ENCODE measurements around the gene UBXN7.
"Not testable (repeated sequence)": the region's sequence is repeated elsewhere in the genome, so short reads cannot be mapped to it uniquely, and the experiment has no call there.

UBXN7 gene

GRCh38 chr3:196431181-196432136 lies 768 bp downstream of the UBXN7 start:
- Histone ChIP-seq H3K4me2 (ENCODE audit: low read length) (peak overlapping the region; percentile 69), H3K9me3 (ENCODE audit: low read length) (no peaks in the 10 kb centered on the region), H3F3A (ENCODE audit: insufficient read depth, low read length) (no peaks in the 10 kb centered on the region), H3K79me2 (ENCODE audit: insufficient read depth, low read length) (peaks cover 56% of the 10 kb centered on the region), H4K20me1 (ENCODE audit: insufficient read depth, low read length) (no peaks in the 10 kb centered on the region), H3K36me3 (ENCODE audit: insufficient read depth, low read length) (peaks cover 16% of the 10 kb centered on the region; the same call in 1 of the 2 replicates), H3K9me2 (ENCODE audit: low read depth, low read length) (no peaks in the 10 kb centered on the region), H3K9ac (ENCODE audit: low read length) (peak overlapping the region; percentile 78), H3K4me3 (ENCODE audit: low read depth, low read length, poor library complexity, severe bottlenecking) (peak overlapping the region; percentile 88), H3K27ac (ENCODE audit: low read depth, low read length, poor library complexity, severe bottlenecking) (peak overlapping the region; percentile 60), H3K27me3 (ENCODE audit: insufficient read depth, low read length) (no peaks in the 10 kb centered on the region), H3K4me1 (ENCODE audit: insufficient read depth, low read length, severe bottlenecking) (peaks cover 21% of the 10 kb centered on the region), H2AFZ (ENCODE audit: low read length) (no peak overlapping the region)
- TF ChIP-seq EZH2 (IDR thresholded peaks at IDR 0.05; ENCODE audit: borderline replicate concordance, low read length) = no peak
- no peak for TF ChIP-seq CTCF (IDR thresholded peaks at IDR 0.05; ENCODE audit: low read length)

GRCh38 chr3:196428041-196428440 lies 4.2 kb downstream of the UBXN7 start:
- Histone ChIP-seq H3F3A (ENCODE audit: insufficient read depth, low read length) (no peaks in the 10 kb centered on the region), H3K4me3 (ENCODE audit: low read depth, low read length, poor library complexity, severe bottlenecking) (no peak overlapping the region), H3K9me2 (ENCODE audit: low read depth, low read length) (no peaks in the 10 kb centered on the region), H2AFZ (ENCODE audit: low read length) (no peak overlapping the region), H3K9me3 (ENCODE audit: low read length) (no peaks in the 10 kb centered on the region), H3K4me2 (ENCODE audit: low read length) (no peak overlapping the region), H3K27me3 (ENCODE audit: insufficient read depth, low read length) (no peaks in the 10 kb centered on the region), H3K9ac (ENCODE audit: low read length) (no peak overlapping the region), H3K36me3 (ENCODE audit: insufficient read depth, low read length) (peaks cover 22% of the 10 kb centered on the region; the same call in 1 of the 2 replicates), H3K27ac (ENCODE audit: low read depth, low read length, poor library complexity, severe bottlenecking) (no peak overlapping the region), H3K4me1 (ENCODE audit: insufficient read depth, low read length, severe bottlenecking) (peaks cover 25% of the 10 kb centered on the region), H4K20me1 (ENCODE audit: insufficient read depth, low read length) (no peaks in the 10 kb centered on the region), H3K79me2 (ENCODE audit: insufficient read depth, low read length) (peaks cover 87% of the 10 kb centered on the region)
- TF ChIP-seq CTCF (IDR thresholded peaks at IDR 0.05; ENCODE audit: low read length) (no peak), EZH2 (IDR thresholded peaks at IDR 0.05; ENCODE audit: borderline replicate concordance, low read length) (no peak)

GRCh38 chr3:196424421-196424820 lies 7.8 kb downstream of the UBXN7 start:
- H3K27me3 ChIP-seq (ENCODE audit: insufficient read depth, low read length); H3K9me3 ChIP-seq (ENCODE audit: low read length); H3K9ac ChIP-seq (ENCODE audit: low read length); H3F3A ChIP-seq (ENCODE audit: insufficient read depth, low read length); H3K9me2 ChIP-seq (ENCODE audit: low read depth, low read length); H4K20me1 ChIP-seq (ENCODE audit: insufficient read depth, low read length); H3K27ac ChIP-seq (ENCODE audit: low read depth, low read length, poor library complexity, severe bottlenecking); H2AFZ ChIP-seq (ENCODE audit: low read length); H3K4me3 ChIP-seq (ENCODE audit: low read depth, low read length, poor library complexity, severe bottlenecking); H3K4me2 ChIP-seq (ENCODE audit: low read length): not testable (repeated sequence)
- Histone ChIP-seq H3K4me1 (ENCODE audit: insufficient read depth, low read length, severe bottlenecking) (peaks cover 13% of the 10 kb centered on the region), H3K79me2 (ENCODE audit: insufficient read depth, low read length) (peaks cover 96% of the 10 kb centered on the region), H3K36me3 (ENCODE audit: insufficient read depth, low read length) (peaks cover 29% of the 10 kb centered on the region; the same call in 1 of the 2 replicates)
